Ascending aorta (tissue), 2 donors: ENCODE data around the gene RASSF3. TPM values are rescaled to one million over a fixed set of nuclear protein-coding genes. Genes with fewer than 3 reads are reported as not detected.

Experiments
- DNase-seq, 2 donors: peaks; one replicate each; pipeline ENCODE4 v3.0.0-alpha.2; 2019; ENCODE audit warnings: low spot score in 2 of 2
- H3K27ac ChIP-seq, 2 donors: fragments of 200-600 bp; sonication (generic); one replicate each; pipeline ENCODE4 v1.5.1; 2016 to 2017; ENCODE audit warnings: mild to moderate bottlenecking in 1 of 2
- H3K27me3 ChIP-seq: fragments of 200-600 bp; sonication (generic); one replicate; pipeline ENCODE4 v1.5.1; 2017
- H3K36me3 ChIP-seq, 2 donors: fragments of 200-600 bp; sonication (generic); one replicate each; pipeline ENCODE4 v1.5.1; 2016
- H3K4me1 ChIP-seq, 2 donors: fragments of 200-600 bp; sonication (generic); one replicate each; pipeline ENCODE4 v1.5.1; 2016 to 2017; ENCODE audit warnings: mild to moderate bottlenecking in 1 of 2
- H3K4me3 ChIP-seq, 2 donors: fragments of 200-600 bp; sonication (generic); one replicate each; pipeline ENCODE4 v1.5.1; 2016 to 2017; ENCODE audit warnings: mild to moderate bottlenecking in 1 of 2
- H3K9me3 ChIP-seq, 2 donors: fragments of 200-600 bp; sonication (generic); one replicate each; pipeline ENCODE4 v1.5.1; 2016
- intact Hi-C: fragments of 100-400 bp; cut with DNase I; formaldehyde crosslinking; loops from one replicate; pipeline ENCODE4 v1.15.1; 2023
- total RNA-seq: library from RNA; depleted of rRNA; stranded (reverse); fragments of >200 nt; gene quantifications from one replicate; pipeline ENCODE4 v1.1.0, GENCODE V29; 2016
- TF ChIP-seq, protein P1 (sequence below), 3 experiments: fragments of 200-600 bp in 2 of 3; fragments of 450-650 bp in 1 of 3; sonication (generic) in 2 of 3; IDR thresholded peaks; one replicate each; pipeline ENCODE4 v1.5.1; 2016 to 2019; ENCODE audit warnings: antibody characterized with exemption in 3 of 3, mild to moderate bottlenecking in 1 of 3, moderate library complexity in 1 of 3

The RASSF3 gene
- total RNA-seq, 1 donor from 2014 or later: 79.6 TPM

DNA sequence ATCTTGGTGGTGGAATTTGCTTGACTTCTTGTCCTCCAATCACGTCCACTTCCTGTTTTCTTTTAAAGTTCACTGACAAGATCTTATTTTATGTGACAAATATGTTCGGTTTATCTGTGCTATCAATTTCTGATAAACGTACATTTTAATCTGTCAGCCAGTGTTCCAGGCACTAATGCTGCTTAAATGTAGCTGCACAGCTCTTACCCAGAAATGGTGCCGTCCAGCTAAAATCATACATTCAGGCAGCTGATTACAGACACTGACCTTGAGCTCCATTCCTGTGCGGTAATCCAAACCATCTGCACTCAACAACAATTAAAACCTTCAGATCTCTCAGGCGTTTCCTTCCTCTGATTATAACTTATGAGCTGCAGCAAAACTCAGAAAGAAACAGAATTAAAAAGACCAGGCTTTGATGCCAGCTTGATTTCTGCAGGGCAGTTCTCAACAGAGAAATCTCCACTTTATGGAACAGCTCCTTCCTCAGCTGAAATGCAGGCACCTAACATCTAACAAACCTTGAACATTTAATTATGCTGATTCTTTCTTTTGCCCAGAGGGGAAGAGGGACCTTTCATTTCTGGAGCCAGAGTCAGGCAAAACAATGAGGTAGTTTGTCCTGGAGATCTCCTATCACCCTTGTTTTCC is 26.4 kb upstream of the RASSF3 start:
- Histone ChIP-seq H3K36me3 (no peaks in the 10 kb centered on the region), H3K27me3 (no peaks in the 10 kb centered on the region), H3K4me3 (peak overlapping the region; percentile 18 to 22), H3K4me1 (peaks cover 0 to 9% of the 10 kb centered on the region in 2 donors), H3K9me3 (no peaks in the 10 kb centered on the region), H3K27ac (no peak overlapping the region)
- intact Hi-C loops: no loop called here
- no peak for DNase-seq
- TF ChIP-seq, protein P1, sequence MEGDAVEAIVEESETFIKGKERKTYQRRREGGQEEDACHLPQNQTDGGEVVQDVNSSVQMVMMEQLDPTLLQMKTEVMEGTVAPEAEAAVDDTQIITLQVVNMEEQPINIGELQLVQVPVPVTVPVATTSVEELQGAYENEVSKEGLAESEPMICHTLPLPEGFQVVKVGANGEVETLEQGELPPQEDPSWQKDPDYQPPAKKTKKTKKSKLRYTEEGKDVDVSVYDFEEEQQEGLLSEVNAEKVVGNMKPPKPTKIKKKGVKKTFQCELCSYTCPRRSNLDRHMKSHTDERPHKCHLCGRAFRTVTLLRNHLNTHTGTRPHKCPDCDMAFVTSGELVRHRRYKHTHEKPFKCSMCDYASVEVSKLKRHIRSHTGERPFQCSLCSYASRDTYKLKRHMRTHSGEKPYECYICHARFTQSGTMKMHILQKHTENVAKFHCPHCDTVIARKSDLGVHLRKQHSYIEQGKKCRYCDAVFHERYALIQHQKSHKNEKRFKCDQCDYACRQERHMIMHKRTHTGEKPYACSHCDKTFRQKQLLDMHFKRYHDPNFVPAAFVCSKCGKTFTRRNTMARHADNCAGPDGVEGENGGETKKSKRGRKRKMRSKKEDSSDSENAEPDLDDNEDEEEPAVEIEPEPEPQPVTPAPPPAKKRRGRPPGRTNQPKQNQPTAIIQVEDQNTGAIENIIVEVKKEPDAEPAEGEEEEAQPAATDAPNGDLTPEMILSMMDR (IDR thresholded peaks at IDR 0.05): no peak

DNA sequence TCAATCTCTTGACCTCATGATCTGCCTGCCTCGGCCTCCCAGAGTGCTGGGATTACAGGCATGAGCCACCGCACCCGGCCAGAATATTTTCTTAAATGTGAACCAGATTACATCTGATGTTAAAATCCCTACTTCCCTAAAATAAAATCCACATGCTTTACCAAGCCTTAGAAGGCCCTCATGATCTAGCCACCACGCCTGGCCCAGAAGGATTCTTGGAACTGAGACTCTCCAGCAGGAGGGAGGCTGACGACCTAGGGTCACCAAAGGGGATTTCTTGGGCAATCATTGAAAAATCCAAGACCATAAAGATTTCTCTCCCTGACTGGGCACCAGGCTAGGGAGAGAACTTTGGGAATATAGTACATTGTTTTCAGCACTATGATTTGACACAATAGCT is 25.2 kb upstream of the RASSF3 start:
- Histone ChIP-seq H3K27me3 (no peaks in the 10 kb centered on the region), H3K27ac (no peak overlapping the region), H3K4me1 (peaks cover 0 to 9% of the 10 kb centered on the region in 2 donors), H3K9me3 (no peaks in the 10 kb centered on the region), H3K4me3 (no peak overlapping the region), H3K36me3 (no peaks in the 10 kb centered on the region)
- intact Hi-C loops: no loop called here
- TF ChIP-seq, protein P1 (IDR thresholded peaks at IDR 0.05): no peak
- DNase-seq: no peak

DNA sequence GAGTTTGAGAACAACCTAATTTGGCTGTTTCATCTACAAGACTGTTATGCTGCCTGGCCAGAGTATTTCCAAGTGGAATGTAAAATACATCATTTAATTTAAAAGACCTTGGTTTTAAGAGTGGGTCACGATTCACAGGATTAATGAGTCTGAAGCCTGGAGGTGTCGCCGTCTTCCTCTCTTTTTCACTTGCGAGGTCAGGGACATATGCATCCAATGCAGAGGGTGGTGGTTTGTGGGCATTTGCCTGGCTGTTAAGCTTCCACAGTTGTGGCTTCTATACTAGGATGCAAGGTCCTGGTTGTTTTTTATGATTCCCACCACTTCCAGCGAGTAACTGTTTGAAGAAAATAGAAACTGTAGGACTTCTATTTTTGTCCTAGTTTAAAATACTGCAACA is 22.8 kb upstream of the RASSF3 start:
- TF ChIP-seq, protein P1 (IDR thresholded peaks at IDR 0.05): no peak
- Histone ChIP-seq H3K4me3 (no peak overlapping the region), H3K27me3 (no peaks in the 10 kb centered on the region), H3K36me3 (no peaks in the 10 kb centered on the region), H3K9me3 (no peaks in the 10 kb centered on the region), H3K27ac (no peak overlapping the region), H3K4me1 (peaks cover 0 to 9% of the 10 kb centered on the region in 2 donors)
- no peak for DNase-seq
- intact Hi-C loops: no loop called here

DNA sequence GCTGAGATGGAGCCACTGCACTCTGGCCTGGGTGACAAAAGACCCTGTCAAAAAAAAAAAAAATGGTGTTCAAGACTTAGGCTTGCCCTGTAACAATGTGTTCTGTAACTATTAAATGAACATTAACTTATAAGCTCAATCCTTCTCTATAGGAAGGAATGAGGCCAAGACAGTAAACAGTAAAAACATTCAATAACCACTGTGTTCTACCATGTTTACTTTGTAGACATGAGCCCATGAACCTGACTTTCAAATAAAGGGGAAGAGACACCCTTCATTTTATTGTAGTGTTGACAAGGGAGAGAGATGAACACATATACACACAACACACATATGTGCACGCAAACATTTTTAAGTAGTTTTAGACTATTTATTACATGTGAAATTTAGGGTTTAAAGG is 20.1 kb upstream of the RASSF3 start:
- TF ChIP-seq, protein P1 (IDR thresholded peaks at IDR 0.05): no peak
- intact Hi-C loops: no loop called here
- Histone ChIP-seq H3K4me3 (no peak overlapping the region), H3K27ac (no peak overlapping the region), H3K27me3 (no peaks in the 10 kb centered on the region), H3K36me3 (no peaks in the 10 kb centered on the region), H3K9me3 (no peaks in the 10 kb centered on the region), H3K4me1 (no peaks in the 10 kb centered on the region)
- DNase-seq: no peak

DNA sequence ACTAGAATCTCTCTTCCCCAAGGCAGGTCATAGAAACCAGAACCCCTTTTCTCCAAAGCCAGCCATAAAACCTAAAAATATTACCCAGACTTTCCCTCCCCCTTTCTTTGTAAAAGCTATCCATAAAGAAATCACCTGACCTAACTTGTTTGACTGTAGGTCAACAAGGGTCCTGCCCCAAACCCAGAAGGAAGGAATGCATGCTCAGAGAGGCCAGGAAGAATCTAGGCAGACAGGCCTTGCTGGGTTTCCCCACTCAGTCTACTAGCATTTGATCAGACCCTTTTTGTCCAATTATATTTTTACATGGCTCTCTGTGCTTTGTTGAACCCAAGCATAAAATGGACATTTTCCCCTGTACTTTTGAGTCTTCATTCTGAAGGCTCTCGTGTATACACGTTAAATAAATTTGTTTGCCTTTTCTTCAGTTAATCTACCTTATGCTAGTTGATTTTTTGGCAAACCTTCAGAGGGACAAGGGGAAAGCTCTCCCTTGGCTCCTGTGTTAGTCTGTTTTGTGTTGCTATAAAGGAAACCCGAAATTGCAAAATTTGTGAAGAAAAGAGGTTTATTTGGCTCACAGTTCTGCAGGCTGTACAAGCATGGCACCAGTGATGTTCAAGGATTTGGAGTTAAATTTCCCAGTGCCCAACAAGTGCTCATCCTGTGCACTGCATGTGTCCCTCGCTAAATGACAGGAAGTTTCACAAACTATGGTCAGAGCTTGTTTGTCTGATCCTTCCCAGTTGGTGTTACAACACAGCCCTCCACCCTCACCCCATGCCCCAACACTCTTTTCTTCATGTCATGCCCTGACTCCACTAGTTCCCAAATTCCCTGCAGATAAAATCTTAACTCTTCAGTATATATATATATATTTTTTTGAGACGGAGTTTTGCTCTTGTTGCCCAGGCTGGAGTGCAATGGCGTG is 14.2 kb upstream of the RASSF3 start:
- intact Hi-C loops: no loop called here
- Histone ChIP-seq H3K4me1 (no peaks in the 10 kb centered on the region), H3K4me3 (no peak overlapping the region), H3K9me3 (no peaks in the 10 kb centered on the region), H3K27me3 (no peaks in the 10 kb centered on the region), H3K27ac (no peak overlapping the region), H3K36me3 (no peaks in the 10 kb centered on the region)
- TF ChIP-seq, protein P1 (IDR thresholded peaks at IDR 0.05): no peak
- no peak for DNase-seq
